Smooth muscle cell (in vitro differentiated cells): ENCODE measurements around the gene FGFR2. TPM values are rescaled to one million over a fixed set of nuclear protein-coding genes. Genes with fewer than 3 reads are reported as not detected.

ENCODE experiments used
- DNase-seq: peaks from one replicate; lab custom pipeline; 2025; ENCODE audit not compliant: unreplicated experiment; lab: John Stamatoyannopoulos, UW
- H2AFZ ChIP-seq: fragments of 200-600 bp; sonication (generic); 2 replicates; pipeline ENCODE4 v1.6.0; 2016; ENCODE audit warnings: antibody characterized with exemption, low read depth, mild to moderate bottlenecking
- H3F3A ChIP-seq: fragments of 200-600 bp; sonication (generic); 2 replicates; pipeline ENCODE4 v1.6.0; 2017; ENCODE audit warnings: antibody characterized with exemption, low read depth
- H3K27ac ChIP-seq: fragments of 200-600 bp; sonication (generic); 2 replicates; pipeline ENCODE4 v1.5.1; 2016; ENCODE audit warnings: low read depth, mild to moderate bottlenecking
- H3K27me3 ChIP-seq: fragments of 200-600 bp; sonication (generic); 2 replicates; pipeline ENCODE4 v1.6.1; 2016; ENCODE audit warnings: low read depth, mild to moderate bottlenecking
- H3K36me3 ChIP-seq: fragments of 200-600 bp; sonication (generic); 2 replicates; pipeline ENCODE4 v1.5.1; 2016; ENCODE audit warnings: low read depth
- H3K4me1 ChIP-seq: fragments of 200-600 bp; sonication (generic); 2 replicates; pipeline ENCODE4 v1.5.1; 2016; ENCODE audit warnings: low read depth
- H3K4me2 ChIP-seq: fragments of 200-600 bp; sonication (generic); 2 replicates; pipeline ENCODE4 v1.6.0; 2016; ENCODE audit warnings: mild to moderate bottlenecking
- H3K4me3 ChIP-seq: fragments of 200-600 bp; sonication (generic); 2 replicates; pipeline ENCODE4 v1.5.1; 2016; ENCODE audit warnings: mild to moderate bottlenecking
- H3K79me2 ChIP-seq: fragments of 200-600 bp; sonication (generic); 2 replicates; pipeline ENCODE4 v1.6.0; 2016; ENCODE audit warnings: low read depth, mild to moderate bottlenecking
- H3K9ac ChIP-seq: fragments of 200-600 bp; sonication (generic); 2 replicates; pipeline ENCODE4 v1.6.0; 2016; ENCODE audit warnings: low read depth
- H3K9me3 ChIP-seq: fragments of 200-600 bp; sonication (generic); replicated peaks from 2 replicates; pipeline ENCODE4 v1.5.1; 2016; ENCODE audit warnings: low read depth
- H4K20me1 ChIP-seq: fragments of 200-600 bp; sonication (generic); 2 replicates; pipeline ENCODE4 v1.6.0; 2016; ENCODE audit warnings: low read depth
- CTCF ChIP-seq: fragments of 200-600 bp; sonication (generic); IDR thresholded peaks from 2 replicates; pipeline ENCODE4 v1.5.1; 2017; ENCODE audit warnings: borderline replicate concordance, mild to moderate bottlenecking, antibody characterized with exemption; ENCODE audit not compliant: insufficient read depth, poor library complexity, severe bottlenecking
- WGBS: methylation state at CpG from one replicate; pipeline ENCODE4 v1.1.7; 2016; ENCODE audit warnings: low lambda C conversion rate; 5-methylcytosine and 5-hydroxymethylcytosine counted together
- polyA plus RNA-seq: library from polyadenylated mRNA; unstranded; fragments of >200 nt; fragmentation: Nextera tagmentation; extraction: Ambion mirVana; gene quantifications from 2 replicates; pipeline ENCODE4 v1.2.1, GENCODE V29; 2016
- total RNA-seq: library from RNA; depleted of rRNA; stranded (reverse); fragments of >200 nt; gene quantifications from 2 replicates; pipeline ENCODE4 v1.2.3, GENCODE V29; 2014

FGFR2 gene
- total and polyA plus RNA-seq, 2 experiments from 2014 or later = 85.9 to 103 TPM

GRCh38 chr10:121501796-121502195 is 96.4 kb downstream of the FGFR2 start:
- peaks cover 39% of the 10 kb centered on the region for H4K20me1 ChIP-seq
- H3K79me2 ChIP-seq = peaks cover 38% of the 10 kb centered on the region
- peak overlapping the region; percentile 8 for H3K4me2 ChIP-seq
- H3K4me3 ChIP-seq = no peak overlapping the region
- H3F3A ChIP-seq = peaks cover 5% of the 10 kb centered on the region
- H3K27me3 ChIP-seq = no peaks in the 10 kb centered on the region
- H2AFZ ChIP-seq = no peak overlapping the region
- no peaks in the 10 kb centered on the region for H3K9me3 ChIP-seq
- WGBS = 90% methylated on average over 7 of the region's 7 CpGs
- H3K9ac ChIP-seq = no peak overlapping the region
- H3K4me1 ChIP-seq = peaks cover 10% of the 10 kb centered on the region
- TF ChIP-seq CTCF = no peak
- H3K27ac ChIP-seq = peak overlapping the region; percentile 37
- no peak for DNase-seq
- H3K36me3 ChIP-seq = peaks cover 6% of the 10 kb centered on the region

- no peak overlapping the region for H2AFZ ChIP-seq
- DNase-seq = no peak
- peak overlapping the region; percentile 37 for H3K27ac ChIP-seq
- no peak for TF ChIP-seq CTCF
- H3K79me2 ChIP-seq = peaks cover 35% of the 10 kb centered on the region
- 66% methylated on average over 16 of the region's 16 CpGs for WGBS
- H3K4me1 ChIP-seq = peaks cover 10% of the 10 kb centered on the region
- peaks cover 13% of the 10 kb centered on the region for H3F3A ChIP-seq
- peaks cover 46% of the 10 kb centered on the region for H4K20me1 ChIP-seq
- no peak overlapping the region for H3K4me3 ChIP-seq
- H3K36me3 ChIP-seq = peaks cover 6% of the 10 kb centered on the region
- H3K27me3 ChIP-seq = no peaks in the 10 kb centered on the region
- peak overlapping the region; percentile 33 for H3K4me2 ChIP-seq
- no peaks in the 10 kb centered on the region for H3K9me3 ChIP-seq
- H3K9ac ChIP-seq = no peak overlapping the region
These were observed 97.4 kb downstream of the FGFR2 start for GRCh38 chr10:121500701-121501332.

GRCh38 chr10:121497513-121498470 is 100.5 kb downstream of the FGFR2 start:
- H3F3A ChIP-seq = peaks cover 22% of the 10 kb centered on the region
- H2AFZ ChIP-seq = no peak overlapping the region
- H3K79me2 ChIP-seq = peaks cover 39% of the 10 kb centered on the region
- no peak for TF ChIP-seq CTCF
- no peak overlapping the region for H3K27ac ChIP-seq
- no peak for DNase-seq
- no peaks in the 10 kb centered on the region for H3K9me3 ChIP-seq
- H3K36me3 ChIP-seq = peaks cover 9% of the 10 kb centered on the region
- peaks cover 70% of the 10 kb centered on the region for H4K20me1 ChIP-seq
- no peak overlapping the region for H3K4me3 ChIP-seq
- H3K9ac ChIP-seq = no peak overlapping the region
- H3K4me2 ChIP-seq = no peak overlapping the region
- 86% methylated on average over 14 of the region's 14 CpGs for WGBS
- no peaks in the 10 kb centered on the region for H3K27me3 ChIP-seq
- H3K4me1 ChIP-seq = peaks cover 5% of the 10 kb centered on the region
